ENCODE data around the gene ACSL1. TPM values are rescaled to one million over a fixed set of nuclear protein-coding genes. Genes with fewer than 3 reads are reported as not detected.

Gene ACSL1
- total RNA-seq, 1 donor from 2014 or later, result 31.7 TPM

- Mint-ChIP-seq H3K36me3 (ENCODE audit: unreplicated experiment) (no peaks in the 10 kb centered on the region), H3K27me3 (ENCODE audit: unreplicated experiment) (no peaks in the 10 kb centered on the region), H3K9me3 (ENCODE audit: unreplicated experiment) (no peaks in the 10 kb centered on the region), H3K27ac (ENCODE audit: unreplicated experiment) (peak overlapping the region; percentile 71), H3K4me1 (ENCODE audit: low read depth, unreplicated experiment) (peaks cover 31% of the 10 kb centered on the region), H3K4me3 (ENCODE audit: unreplicated experiment) (peak overlapping the region; percentile 46)
- no peak for TF ChIP-seq CTCF (IDR thresholded peaks at IDR 0.05; ENCODE audit: partially characterized antibody, unreplicated experiment)
- DNase-seq, result peak; percentile 44
Measured at GRCh38 chr4:184805462-184806228, 20.1 kb downstream of the ACSL1 start.

- Mint-ChIP-seq H3K27ac (ENCODE audit: unreplicated experiment) (peak overlapping the region; percentile 72), H3K27me3 (ENCODE audit: unreplicated experiment) (no peaks in the 10 kb centered on the region), H3K4me3 (ENCODE audit: unreplicated experiment) (peak overlapping the region; percentile 23), H3K36me3 (ENCODE audit: unreplicated experiment) (no peaks in the 10 kb centered on the region), H3K4me1 (ENCODE audit: low read depth, unreplicated experiment) (peaks cover 25% of the 10 kb centered on the region), H3K9me3 (ENCODE audit: unreplicated experiment) (no peaks in the 10 kb centered on the region)
- DNase-seq, result no peak
- TF ChIP-seq CTCF (IDR thresholded peaks at IDR 0.05; ENCODE audit: partially characterized antibody, unreplicated experiment), result no peak
Measured at GRCh38 chr4:184804621-184805020, 21.1 kb downstream of the ACSL1 start.

DNA sequence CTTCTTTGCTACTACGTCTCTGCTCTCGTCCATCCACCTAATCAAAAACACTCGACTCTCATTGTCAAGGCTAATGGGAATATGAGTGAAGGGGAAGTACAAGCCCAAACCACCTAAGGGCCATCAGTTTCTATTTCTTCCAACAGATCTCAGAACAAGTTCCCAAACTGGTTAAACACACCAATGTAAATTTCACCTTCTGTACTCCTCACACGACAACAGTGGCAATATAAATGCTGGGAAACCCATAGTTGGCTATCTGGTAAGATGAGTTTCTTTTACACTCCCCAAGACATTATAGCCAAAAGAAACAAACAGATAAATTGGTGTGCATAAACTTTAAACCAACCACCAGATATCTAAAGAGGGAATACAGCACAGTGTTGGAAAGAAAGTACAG is 21.9 kb downstream of the ACSL1 start:
- H3K27ac Mint-ChIP-seq (ENCODE audit: unreplicated experiment), result no peak overlapping the region
- DNase-seq, result no peak
- H3K4me3 Mint-ChIP-seq (ENCODE audit: unreplicated experiment), result no peak overlapping the region
- no peak for TF ChIP-seq CTCF (IDR thresholded peaks at IDR 0.05; ENCODE audit: partially characterized antibody, unreplicated experiment)
- no peaks in the 10 kb centered on the region for H3K27me3 Mint-ChIP-seq (ENCODE audit: unreplicated experiment)
- H3K4me1 Mint-ChIP-seq (ENCODE audit: low read depth, unreplicated experiment), result peaks cover 25% of the 10 kb centered on the region
- no peaks in the 10 kb centered on the region for H3K36me3 Mint-ChIP-seq (ENCODE audit: unreplicated experiment)
- H3K9me3 Mint-ChIP-seq (ENCODE audit: unreplicated experiment), result no peaks in the 10 kb centered on the region

DNA sequence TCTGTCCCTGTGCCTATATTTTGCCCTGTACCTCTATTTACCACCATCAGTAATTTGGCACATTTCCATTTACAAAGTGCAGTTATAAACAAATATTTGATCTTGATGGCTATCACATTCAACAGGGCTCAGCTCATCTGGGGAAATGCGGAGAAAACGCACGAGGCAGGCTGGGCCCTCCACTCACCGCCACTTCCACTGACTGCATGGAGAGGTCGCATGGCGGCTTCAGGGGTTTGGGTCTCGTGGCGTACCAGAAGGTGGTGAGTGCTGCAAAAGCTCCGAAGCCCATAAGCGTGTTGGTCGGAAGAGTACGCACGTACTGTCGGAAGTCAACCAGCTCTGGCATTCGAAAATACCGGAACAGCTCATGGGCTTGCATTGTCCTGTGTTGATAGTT is 22.6 kb downstream of the ACSL1 start:
- H3K4me3 Mint-ChIP-seq (ENCODE audit: unreplicated experiment), result no peak overlapping the region
- H3K27me3 Mint-ChIP-seq (ENCODE audit: unreplicated experiment), result no peaks in the 10 kb centered on the region
- H3K9me3 Mint-ChIP-seq (ENCODE audit: unreplicated experiment), result no peaks in the 10 kb centered on the region
- no peak for DNase-seq
- peaks cover 22% of the 10 kb centered on the region for H3K4me1 Mint-ChIP-seq (ENCODE audit: low read depth, unreplicated experiment)
- H3K36me3 Mint-ChIP-seq (ENCODE audit: unreplicated experiment), result no peaks in the 10 kb centered on the region
- H3K27ac Mint-ChIP-seq (ENCODE audit: unreplicated experiment), result no peak overlapping the region
- TF ChIP-seq CTCF (IDR thresholded peaks at IDR 0.05; ENCODE audit: partially characterized antibody, unreplicated experiment), result no peak

DNA sequence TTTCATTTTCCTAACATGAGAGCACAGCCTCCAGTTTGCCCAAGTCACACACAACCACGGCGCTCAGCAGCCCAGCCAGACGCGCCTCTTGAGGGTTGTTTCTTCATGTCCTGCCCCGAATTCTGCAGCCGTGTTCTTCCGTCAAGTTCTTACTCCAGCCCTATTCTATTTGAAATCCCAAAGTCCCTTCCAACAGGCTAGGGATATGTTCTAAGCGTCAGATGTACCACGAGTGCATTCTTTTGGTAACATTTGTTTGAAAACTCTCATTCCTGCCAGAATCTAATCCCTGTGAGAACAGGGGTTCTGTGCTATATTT is 23.1 kb downstream of the ACSL1 start:
- Mint-ChIP-seq H3K27me3 (ENCODE audit: unreplicated experiment) (no peaks in the 10 kb centered on the region), H3K27ac (ENCODE audit: unreplicated experiment) (no peak overlapping the region), H3K4me3 (ENCODE audit: unreplicated experiment) (no peak overlapping the region), H3K4me1 (ENCODE audit: low read depth, unreplicated experiment) (peaks cover 21% of the 10 kb centered on the region), H3K36me3 (ENCODE audit: unreplicated experiment) (peaks cover under 1% of the 10 kb centered on the region), H3K9me3 (ENCODE audit: unreplicated experiment) (no peaks in the 10 kb centered on the region)
- TF ChIP-seq CTCF (IDR thresholded peaks at IDR 0.05; ENCODE audit: partially characterized antibody, unreplicated experiment), result no peak
- no peak for DNase-seq
